ENCODE data around the gene OR2V1.
"Not testable (repeated sequence)": the region's sequence is repeated elsewhere in the genome, so short reads cannot be mapped to it uniquely, and the experiment has no call there.

Gene OR2V1

DNA sequence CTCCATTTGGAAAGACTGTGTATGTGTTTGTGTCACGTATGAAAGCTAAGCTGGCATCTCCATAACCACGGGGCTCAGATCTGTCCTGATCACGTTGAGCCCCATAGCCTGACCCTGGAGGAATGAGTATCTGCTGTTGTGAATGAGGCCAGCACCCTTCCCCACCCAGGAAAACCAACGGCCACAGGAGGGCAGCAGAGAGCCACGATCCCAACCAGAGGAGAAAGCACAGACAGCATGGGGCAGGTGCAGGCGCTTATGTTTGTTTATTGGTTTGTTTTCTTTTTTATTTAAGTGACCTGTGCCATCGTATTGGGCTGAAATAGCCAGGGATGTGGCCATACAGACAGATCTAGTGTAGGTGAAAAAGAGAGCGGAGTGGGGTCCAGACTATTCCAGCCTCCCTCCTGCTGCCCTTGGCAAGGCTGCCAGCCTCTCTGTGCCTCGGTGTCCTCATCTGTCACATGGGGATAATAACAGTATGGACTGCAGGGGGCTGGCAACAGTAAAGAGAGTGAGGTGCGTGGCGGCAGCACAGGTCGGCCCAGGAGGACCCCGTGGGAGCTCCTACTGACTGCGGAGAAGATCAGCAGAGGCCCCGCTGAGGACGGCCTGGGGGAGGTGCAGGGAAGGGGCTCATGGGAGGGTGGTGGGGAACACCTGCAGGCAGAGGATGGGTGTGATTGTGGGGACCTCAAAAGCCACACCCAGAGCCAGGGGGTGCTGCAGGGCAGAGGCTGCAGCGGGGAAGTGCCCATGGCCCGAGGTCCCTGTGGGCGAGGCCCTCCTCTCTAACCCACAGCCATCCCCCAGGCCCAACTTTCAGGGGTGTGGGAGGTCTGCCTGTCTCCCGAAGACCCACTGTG, 28.6 kb upstream of the OR2V1 start:
- peak; percentile 73 for DNase-seq

DNA sequence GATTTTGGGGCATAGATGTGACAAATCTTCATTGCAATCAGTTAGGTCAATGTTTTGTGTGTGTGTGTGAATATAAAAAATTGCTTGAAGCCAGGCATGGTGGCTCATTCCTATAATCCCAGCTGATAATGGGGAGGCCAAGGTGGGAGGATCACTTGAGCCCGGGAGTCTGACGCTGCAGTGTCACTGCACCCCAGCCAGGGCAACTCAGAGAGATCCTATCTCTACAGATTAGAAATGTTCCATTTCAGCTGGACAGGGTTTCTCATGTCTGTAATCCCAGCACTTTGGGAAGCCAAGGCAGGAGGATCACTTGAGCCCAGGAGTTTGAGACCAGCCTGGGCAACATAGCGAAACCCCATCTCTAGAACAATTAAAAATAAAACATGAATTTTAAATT, 27.9 kb upstream of the OR2V1 start:
- no peak for DNase-seq

DNA sequence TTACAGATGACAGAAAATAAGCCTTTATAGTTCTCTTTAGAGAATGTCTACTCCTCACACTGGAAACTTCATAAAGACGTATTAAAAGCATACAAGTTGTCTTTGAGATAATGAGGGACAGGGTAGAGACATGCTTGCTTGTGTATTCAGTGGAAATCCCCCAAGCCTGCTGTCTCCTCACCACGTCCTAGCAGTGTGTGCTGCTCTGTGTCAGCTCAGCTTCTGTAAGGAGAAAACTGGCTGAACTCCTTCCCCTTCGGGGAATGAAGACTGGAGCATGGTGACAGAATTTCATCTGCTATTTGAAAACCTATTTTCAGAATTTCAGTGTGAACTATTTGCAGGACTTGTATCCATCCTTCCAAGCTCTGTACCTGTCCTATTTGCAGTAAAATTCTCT, 25.8 kb upstream of the OR2V1 start:
- no peak for DNase-seq

DNA sequence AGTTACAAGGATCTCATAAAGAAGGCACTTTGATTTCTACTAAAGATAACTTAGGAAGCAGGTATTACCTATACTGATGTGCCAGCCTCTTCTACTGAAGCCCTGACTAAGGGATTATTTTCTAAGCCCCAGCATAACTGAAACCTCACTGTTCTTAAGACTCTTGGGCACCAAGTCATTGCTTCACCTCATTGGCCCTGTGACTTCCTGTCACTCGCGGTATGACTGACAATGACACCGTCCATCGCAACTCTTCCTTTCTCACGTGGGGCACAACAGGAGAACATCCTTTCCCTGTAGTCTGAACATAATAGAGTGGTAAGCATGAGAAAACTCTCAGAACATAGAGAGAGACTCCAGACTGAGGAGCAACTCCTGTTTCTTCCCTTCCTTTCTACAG, 22.8 kb upstream of the OR2V1 start:
- no peak for DNase-seq

DNA sequence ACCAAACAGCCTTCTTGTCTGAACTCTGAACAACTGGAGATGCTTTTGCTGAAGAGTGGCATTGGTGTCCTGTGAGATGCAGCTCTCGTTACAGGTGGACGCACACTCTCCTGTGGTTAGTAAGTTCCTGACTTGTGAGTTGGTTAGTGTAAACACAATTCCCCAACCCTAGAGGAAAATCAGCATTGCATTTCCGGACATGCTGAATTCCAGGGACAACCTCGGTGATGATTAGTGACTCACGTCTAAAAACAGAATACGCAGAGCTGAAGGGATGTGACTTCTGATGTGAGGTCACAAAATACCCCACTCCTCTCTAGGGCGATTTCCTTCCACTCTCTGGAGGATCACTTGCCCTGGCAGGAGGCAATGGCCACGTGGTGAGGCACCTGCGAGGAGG, 21.4 kb upstream of the OR2V1 start:
- DNase-seq = no peak

DNA sequence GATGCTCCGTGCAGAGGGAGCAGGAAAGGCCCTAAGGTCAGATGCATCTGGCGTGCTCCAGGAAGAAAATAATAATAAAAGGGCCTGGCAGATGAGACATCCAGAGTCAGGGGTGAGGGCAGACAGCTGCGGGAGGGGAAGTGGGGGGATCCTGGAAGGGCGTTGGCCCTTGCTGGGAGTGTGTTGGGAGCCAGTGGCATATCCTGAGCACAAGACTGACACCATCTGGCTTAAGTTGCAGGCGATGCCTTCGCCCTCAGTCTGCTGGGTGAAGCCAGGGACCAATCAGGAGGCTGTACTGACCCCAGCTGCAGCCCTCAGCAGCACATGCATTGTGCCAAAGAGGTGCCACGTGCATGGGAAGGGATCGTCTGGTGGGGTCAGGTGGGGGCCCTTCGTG, 20.2 kb upstream of the OR2V1 start:
- no peak for DNase-seq

DNA sequence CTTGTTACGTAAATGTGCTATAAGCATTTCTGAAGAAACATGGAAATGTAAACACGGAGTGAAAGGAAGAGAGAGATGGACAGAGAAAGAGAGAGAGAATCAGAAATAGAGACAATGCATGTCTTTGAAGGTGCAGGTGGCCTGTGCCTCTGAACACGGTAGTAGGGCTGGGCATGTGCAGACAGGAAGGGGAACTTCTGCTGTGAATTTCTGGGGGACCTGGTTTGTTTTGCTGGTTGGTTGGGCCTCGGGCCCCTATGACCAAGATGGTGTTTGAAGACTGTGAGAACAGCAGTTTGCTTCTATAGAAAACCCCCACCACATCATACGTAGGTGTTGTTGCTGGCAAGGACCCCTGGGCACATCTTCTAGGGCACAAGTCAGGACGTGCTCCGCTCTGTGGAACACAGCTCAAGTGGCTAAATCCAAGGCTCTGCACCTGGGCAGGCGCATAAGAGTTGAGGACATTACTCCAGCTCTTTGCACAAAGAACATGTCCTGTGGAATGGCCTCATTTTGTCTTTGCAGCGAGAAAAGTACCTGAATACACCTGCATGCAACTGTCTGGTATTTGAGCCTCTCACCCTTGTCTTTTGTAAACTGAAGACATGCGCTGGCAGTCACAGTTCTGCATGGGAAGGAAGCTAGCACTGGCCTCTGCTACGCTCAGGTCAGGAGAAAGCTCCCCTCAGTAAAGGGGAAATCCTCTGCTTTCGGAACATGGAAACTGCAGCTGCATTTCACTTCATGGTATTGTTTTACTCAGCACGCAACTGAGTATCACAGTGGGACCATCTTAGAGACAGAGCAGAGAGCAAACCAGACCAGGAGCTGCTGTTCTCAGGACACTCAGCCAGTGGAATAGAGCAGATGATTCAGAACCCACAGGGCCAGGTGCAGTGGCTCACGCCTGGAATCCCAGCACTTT, 19.1 kb upstream of the OR2V1 start:
- DNase-seq = no peak

DNA sequence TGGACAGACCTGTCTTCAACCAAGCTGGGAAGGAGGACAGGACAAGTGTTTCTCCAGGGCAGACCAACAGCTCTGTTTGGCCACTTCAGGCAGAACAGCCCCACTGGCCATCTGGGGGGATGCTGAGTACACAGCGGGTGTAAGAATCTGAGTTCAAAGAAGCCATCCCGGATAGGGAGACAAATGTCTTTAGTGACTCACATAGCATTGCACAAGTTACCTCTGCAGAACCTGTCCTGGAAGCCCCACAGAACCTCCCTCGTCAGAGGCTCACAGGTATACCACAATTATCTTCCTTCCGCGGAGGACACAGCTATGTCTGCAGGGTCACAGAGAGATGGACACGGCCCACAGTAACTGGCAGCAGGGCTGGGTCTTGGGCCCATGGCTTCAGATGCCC, 18.4 kb upstream of the OR2V1 start:
- no peak for DNase-seq

DNA sequence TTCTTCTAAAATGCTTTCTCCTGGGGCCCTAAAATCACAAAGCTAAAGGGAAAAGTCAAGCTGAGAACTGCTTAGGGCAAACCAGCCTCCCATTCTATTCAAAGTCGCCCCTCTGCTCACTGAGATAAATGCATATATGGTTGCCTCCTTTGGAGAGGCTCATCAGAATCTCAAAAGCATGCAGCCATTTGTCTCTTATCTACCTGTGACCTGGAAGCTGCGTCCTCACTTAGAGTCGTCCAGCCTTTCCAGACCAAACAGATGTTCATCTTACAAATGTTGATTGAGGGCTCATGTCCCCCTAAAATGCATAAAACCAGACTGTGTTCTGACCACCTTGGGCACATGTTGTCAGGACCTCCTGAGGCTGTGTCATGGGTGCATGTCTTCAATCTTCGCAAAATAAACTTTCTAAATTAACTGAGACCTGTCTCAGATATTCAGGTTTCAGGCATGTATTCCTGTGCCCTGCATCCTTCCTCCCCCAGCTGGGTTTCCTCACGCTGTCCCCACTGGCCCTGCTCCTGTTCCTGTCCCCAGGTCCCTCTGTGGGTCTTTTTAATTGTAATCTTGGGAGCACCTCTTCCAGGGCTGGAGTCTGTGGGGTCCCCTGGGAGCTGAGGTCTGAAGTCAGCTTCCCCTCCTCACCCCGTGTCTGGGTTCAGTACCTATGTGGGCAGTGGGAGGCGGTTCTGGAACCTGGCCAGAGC, 16.1 kb upstream of the OR2V1 start, which contains the start of gene OR2V2:
Gene OR2V2, plus strand, starts transcription at position 660 of the 710 bp plus-strand sequence. CDS start 7,357 bp downstream, outside the sequence.
- not testable (repeated sequence) for DNase-seq

DNA sequence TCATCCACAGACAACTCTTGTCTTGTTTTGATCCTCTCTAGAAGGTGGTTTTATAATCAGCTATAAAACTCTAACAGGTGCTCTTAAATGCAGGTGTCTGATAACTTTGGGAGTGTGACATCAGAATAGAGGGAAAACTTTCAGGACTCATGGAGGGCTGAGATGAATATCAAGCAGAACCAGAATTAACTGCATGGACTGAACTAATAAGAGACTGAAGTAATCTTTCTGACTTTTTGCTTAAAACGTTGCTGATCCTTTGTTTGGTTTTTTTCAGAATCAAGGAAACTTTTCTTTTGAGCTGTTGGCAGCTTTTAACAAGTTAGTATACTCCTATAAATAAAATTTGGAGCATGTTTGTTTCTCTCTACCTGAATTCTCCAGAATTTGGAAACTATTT, 14.2 kb upstream of the OR2V1 start:
- DNase-seq = no peak

DNA sequence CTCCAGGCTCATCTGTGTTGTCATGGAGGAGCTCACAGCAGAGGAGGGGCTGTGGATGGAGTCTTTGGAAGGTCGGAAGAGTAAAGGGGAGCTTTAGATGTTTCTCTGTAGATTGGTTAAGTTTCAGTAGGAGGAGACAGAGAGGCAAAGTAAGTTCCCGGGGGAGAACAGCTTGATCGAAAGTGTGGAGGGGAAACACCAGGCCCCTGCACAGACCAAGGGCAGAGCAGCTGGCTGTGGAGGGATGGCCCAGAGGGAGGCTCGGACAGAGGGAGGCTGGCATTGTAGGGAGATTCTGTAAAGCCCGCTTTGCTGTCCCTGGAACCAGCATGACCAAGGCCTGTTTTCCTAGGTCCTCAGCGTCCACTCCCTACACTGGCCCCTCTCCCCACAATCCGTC, 11.1 kb upstream of the OR2V1 start:
- DNase-seq = no peak

DNA sequence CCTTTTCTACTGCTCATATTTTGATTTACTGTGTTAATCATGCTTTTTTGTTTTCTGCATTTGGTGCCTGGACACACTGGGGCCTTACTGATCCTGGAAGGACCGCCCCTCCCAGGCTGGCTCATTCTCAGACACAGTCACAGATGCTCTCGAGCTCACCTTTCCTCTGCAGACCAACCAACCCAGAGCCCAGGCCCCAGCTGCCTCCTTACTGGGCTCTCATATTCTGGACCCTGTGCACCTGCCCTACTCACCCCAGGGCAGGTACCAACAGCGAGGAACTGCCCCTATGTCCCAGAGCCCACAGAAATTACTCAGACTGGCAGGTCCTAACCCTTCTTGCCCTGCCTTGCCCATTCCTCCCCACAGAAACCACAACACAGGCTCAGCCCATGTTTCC, 9.8 kb upstream of the OR2V1 start:
- no peak for DNase-seq

DNA sequence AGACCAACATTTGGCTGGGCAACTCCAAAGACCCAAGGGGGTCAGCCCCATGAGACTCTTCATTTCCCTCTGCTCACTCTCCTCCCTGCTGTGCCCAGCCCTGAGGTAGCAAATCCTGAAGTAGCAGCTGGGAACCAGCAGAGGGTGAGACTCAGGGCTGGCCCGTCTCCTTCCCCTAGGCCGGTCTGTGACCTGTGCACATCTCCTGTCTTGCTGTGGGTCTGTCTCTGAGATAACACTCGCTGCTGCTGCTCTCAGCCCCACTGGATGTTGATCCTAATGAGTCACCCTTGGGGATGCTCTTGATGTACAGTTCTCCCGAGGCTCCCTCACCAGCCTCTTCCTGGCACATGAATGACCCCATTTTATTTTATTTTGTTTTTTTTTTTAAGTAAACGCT, 7.3 kb upstream of the OR2V1 start:
- DNase-seq = no peak

DNA sequence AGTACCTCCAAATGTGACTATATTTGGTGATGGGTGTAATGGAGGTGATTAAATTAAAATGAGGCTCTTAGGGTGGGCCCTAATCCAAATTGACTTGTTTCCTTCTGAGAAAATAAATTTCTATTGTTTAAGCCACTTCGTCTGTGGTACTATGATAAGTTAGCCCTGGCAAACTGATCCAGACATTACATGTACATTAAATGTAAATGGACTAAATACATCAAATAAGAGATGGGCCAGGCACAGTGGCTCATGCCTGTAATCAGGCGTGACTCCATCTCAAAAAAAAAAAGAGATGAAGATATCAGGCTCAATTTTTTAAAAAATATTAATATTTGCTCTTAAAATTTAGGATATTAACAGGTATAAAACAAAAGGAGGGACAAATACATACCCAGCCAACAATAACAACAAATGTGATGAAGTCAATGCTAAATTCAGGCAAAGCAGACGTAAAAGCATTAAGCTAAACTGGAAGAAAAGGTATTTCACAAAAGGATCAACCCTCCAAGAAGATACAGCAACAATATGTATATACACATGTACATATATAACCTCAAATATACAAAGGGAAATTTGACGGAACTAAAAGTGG, 5.5 kb upstream of the OR2V1 start:
- no peak for DNase-seq

DNA sequence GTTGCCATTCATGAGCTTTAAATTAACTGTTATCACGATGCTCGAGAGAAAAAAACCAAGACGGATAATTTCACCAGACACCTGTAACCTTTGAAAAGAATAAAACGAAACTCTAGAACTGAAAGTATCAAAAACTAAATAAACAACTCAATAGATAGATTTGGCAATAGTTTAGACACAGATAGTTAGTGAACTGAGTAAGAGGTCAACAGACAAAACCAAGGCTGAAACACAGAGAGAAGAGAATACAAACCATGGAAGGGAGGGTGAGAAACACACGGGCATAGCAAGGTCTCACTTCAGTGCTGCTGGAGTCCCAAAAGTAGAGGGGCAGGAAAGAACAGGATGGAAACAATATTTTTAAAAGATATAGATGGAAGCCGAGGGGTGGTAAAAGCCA, 3.3 kb upstream of the OR2V1 start:
- DNase-seq = no peak

DNA sequence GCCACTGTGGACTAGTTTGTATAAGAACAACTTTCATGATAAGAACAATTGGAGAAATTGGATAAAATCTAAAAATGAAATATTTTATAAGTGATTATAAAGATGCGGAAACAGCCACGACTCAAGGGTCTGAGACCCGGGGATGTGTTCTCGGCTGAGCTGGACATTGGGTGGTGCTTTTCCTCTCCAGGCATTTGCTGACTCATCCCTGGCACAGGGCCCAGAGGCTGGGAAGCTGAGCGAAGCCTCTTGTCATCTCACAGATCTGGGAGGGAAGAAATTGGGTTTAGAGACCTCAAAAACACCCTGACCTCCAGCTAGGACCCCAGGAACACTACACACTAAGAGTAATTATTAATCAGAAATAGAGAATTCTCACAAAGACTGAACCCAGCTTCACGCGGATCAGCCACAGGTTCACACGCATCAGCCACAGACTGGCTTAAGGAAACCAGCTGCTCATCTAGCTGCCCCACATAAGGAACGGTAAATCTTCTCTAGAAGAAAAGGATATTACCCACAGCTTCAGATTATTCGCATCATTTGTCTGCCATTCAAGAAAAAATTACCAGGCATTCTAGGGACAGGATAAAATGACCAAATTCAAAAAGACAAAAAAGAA, 2.8 kb upstream of the OR2V1 start:
- DNase-seq = peak; percentile 76

DNA sequence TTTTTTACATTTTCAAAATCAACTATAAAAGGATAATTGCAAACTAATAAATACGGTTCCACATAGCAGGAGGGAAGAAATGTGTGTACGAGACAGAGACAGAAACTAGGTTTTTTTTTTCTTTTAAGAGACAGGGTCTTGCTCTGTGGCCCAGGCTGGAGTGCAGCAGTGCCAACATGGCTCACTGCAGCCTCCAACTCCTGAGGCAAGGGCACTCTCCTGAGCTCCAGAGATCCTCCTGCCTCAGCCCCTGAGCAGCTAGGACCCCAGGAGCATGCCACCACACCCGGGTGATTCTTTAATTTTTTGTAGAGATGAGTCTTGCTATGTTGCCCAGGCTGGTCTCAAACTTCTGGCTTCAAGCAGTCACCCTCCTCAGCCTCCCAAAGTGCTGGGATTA, 2.1 kb upstream of the OR2V1 start:
- DNase-seq = no peak

DNA sequence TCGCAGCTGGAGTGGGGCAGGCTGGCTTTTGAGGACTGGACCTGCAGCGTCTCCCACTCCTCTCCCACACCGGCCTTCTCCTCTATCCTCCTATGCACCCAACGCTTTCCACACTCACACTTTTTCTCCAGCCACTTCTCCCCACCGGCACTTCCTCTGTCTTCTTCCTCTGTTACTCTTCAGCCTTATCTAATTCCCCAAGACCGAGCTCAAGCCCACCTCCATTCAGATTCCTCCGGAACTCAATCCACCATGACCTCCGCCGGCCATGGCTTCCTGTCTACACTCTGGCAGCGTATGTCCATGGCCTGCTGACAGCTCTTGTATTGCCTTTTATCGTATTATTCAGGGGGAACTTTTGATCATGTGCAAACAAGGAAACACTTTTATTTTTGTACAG, 545 bp upstream of the OR2V1 start:
- no peak for DNase-seq

DNA sequence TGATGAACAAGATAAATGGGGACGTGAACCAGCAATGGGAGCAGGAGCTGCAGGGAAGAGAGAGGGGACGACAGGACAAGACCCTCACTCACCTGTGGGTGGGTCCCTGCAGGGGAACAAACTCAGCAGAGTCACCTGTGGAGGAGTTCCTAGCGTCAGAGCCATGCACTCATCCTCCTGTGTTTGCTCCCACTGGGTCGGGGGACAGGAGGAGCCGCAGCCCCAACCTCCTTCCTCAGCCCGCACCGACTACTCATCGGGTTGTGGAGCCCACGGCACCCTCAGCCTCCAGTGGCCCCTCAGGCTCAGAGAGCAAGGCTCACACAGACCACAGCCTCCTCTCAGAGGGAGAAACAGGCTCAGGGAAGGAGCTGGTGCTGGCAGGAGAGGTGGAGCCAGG, 888 bp downstream of the OR2V1 start:
- not testable (repeated sequence) for DNase-seq

DNA sequence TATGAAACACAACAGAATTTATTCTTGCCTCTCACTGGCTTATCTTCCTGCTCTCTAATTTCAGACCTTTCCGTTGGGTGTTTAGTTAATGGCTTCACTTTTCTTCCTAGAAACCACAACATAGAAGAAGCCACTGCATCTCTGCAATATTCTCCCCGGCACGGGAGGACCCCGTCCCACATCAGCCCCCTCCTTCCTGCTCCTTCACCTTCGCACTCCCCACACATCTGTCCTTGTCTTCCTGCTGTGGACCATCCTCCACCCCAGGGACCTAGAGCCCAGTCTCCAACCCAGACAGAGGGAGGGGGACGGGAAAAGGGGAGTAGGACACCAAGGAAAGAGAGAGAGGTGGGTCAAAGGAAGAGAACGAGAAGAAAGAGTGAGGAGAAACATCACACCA, 1.4 kb downstream of the OR2V1 start:
- no peak for DNase-seq

DNA sequence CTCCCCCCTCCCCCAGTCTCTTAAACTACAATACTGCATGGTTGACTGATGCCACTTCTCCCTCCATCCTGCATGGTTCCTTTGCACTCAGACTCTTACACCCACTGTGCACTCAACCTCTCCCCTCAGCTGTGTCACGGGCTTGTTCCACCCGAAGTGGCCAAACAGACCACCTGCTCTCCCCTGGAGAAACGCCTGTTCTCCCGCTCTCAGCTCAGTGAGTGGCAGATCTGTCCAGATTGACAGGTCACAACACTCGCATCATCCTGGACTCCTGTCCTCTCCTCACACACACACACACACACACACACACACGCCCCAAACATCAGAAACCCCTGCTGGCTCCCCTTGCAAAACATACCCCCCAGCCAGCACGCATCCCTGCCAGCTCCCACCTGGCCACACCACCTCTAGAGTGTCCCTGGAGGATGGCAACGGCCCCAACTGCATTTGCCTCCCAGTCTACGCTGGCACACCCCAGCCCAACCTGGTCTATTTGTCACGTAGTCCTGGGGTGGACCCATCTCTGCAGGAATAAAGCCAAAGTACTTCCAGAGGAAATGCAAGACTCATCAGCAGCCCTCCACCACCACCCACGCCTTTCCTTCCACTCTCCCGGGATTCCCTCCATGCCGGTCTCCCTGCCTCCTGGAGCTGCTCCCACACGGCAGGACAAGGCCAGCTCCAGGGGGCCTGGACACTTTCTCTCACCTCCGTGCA, 2.9 kb downstream of the OR2V1 start:
- no peak for DNase-seq

DNA sequence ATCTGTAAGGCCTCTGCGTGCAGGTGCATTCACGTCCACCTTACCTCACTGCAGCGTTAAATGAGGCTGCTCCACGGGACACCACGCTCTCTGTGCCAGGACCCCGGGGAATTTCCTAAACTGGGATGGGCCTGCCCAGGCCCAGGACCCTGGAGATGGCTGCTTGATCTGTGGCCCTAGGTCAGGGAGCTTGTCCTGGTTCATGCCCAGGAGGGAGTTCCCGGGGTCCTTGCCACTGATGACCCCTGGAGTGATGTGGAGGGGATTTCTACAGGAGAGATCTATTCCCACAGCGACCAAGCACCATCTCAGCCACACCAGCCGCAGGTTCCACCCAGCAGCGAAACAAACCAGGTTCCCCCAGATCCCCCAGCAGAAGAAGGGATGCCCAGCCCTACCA, 3.5 kb downstream of the OR2V1 start:
- no peak for DNase-seq

Measured in fibroblast of skin of right biceps (primary cell).